ENCODE results near the gene FIBP. TPM values are rescaled to one million over a fixed set of nuclear protein-coding genes. Genes with fewer than 3 reads are reported as not detected.

Gene FIBP
- total and polyA plus RNA-seq, 2 of the 8 experiments (the other 6 are each of a cell fraction or from before 2014, with no cell fraction given): 74.3 to 173 TPM

DNA sequence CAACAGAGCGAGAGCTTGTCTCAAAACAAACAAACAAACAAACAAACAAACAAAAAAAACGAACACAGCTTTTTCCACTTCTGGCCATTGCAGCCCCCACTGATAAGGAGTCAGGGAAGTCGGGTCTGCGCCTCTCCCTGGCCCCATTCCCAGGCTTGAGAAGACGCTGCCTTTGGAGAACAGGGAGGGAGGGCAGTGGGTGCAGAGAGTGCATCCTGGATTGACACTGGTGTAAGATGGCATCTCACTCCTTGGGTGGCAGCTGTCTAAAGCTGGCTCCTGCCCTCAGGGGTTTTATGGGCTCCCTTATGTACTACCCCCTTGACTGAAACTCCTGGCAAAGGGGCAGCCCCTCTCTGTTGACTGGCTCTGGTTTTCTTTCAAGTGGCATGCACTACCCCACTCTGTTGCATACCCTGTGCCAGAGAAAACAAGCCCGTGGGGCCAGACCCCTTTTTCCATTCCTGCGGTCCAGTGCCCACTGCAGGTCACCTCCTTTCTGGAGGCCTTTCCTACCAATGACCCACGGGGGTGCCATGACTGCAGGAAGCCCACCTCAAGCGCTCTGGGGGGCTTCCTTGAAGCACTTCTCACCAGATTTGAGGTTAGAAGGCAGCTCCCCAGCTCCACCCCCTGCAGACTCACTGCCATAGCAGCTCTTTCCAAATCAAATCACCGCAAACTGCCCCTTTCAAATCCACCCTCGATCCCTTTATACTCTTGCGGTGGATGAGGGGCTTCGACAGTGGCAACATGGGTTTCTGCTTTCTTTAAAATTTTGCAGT lies 43.7 kb upstream of the FIBP start:
- Histone ChIP-seq H2AK5ac (ENCODE audit: low read depth, low read length) (0 out of 2 replicates have a peak overlapping the region, but pooled peaks have one; percentile 40), H3K27ac (ENCODE audit: low read depth, low read length) (no peak overlapping the region), H2AFZ (ENCODE audit: low read length) (no peak overlapping the region), H3K23ac (ENCODE audit: insufficient read length) (no peak overlapping the region), H2BK5ac (ENCODE audit: low read depth, low read length) (no peak overlapping the region), H3K4ac (replicated peaks; ENCODE audit: insufficient read length, low read depth, low read length) (no peak overlapping the region), H3K4me3 (ENCODE audit: extremely low read depth in 1 of 4, insufficient read depth in 2 of 4, low read depth in 3 of 4, low read length in 4 of 4) (no peak overlapping the region), H3K79me1 (ENCODE audit: low read depth, low read length) (no peaks in the 10 kb centered on the region), H2BK20ac (ENCODE audit: low read length) (no peak overlapping the region), H4K8ac (ENCODE audit: extremely low read depth, insufficient read depth, low read length) (peak overlapping the region; percentile 20; the same call in 1 of the 2 replicates), H2BK12ac (ENCODE audit: low read depth, low read length) (no peak overlapping the region), H3K79me2 (ENCODE audit: control insufficient read depth in 1 of 2, insufficient read depth in 2 of 2, low read length in 2 of 2) (no peaks in the 10 kb centered on the region), H3K9me3 (ENCODE audit: insufficient read depth in 2 of 2, low read depth in 1 of 2, low read length in 1 of 2) (no peaks in the 10 kb centered on the region), H3K27me3 (replicated peaks in 1 of 4; ENCODE audit: control insufficient read depth in 3 of 4, extremely low read depth in 1 of 4, insufficient read depth in 3 of 4, low read length in 3 of 4) (no peaks in the 10 kb centered on the region), H3K9ac (replicated peaks in 1 of 4; ENCODE audit: extremely low read depth in 1 of 4, low read depth in 3 of 4, low read length in 3 of 4) (no peak overlapping the region; a peak in 1 of 7 replicates), H3K36me3 (ENCODE audit: control insufficient read depth in 2 of 4, insufficient read depth in 4 of 4, low read length in 3 of 4) (no peaks in the 10 kb centered on the region), H3K14ac (ENCODE audit: insufficient read length) (no peak overlapping the region), H3K4me2 (ENCODE audit: insufficient read depth in 1 of 2, low read depth in 2 of 2, low read length in 2 of 2) (peak overlapping the region in 1 of 2 experiments; percentile 25; a peak in 1 of 4 replicates), H3K4me1 (replicated peaks in 1 of 4; ENCODE audit: control insufficient read depth in 3 of 4, insufficient read depth in 4 of 4, low read length in 3 of 4) (peaks cover 0 to 8% (median 5%) of the 10 kb centered on the region in 4 experiments; a peak in 5 of 7 replicates), H3K18ac (ENCODE audit: extremely low read depth, low read length) (no peak overlapping the region; the same call in 1 of the 2 replicates), H3K56ac (replicated peaks; ENCODE audit: insufficient read length, low read depth, low read length) (no peak overlapping the region), H4K20me1 (replicated peaks in 1 of 2; ENCODE audit: control insufficient read depth in 1 of 2, insufficient read depth in 2 of 2, low read length in 2 of 2) (no peaks in the 10 kb centered on the region), H4K5ac (ENCODE audit: insufficient read length, low read depth, low read length) (no peak overlapping the region), H2BK120ac (replicated peaks; ENCODE audit: low read depth, low read length) (no peak overlapping the region), H3K23me2 (ENCODE audit: low read depth, low read length) (no peaks in the 10 kb centered on the region), H2BK15ac (ENCODE audit: low read length) (no peak overlapping the region), H4K91ac (replicated peaks; ENCODE audit: insufficient read length, low read length) (peak overlapping the region; percentile 80)
- WGBS, 2 experiments (ENCODE audit: extremely low coverage in 1 of 2, insufficient coverage in 1 of 2, insufficient read length in 1 of 2, insufficient replicate concordance in 2 of 2, low coverage in 1 of 2, low lambda C conversion rate in 2 of 2, missing lambda C conversion rate in 1 of 2): 86% methylated on average over 13 of the region's 13 CpGs; no CpG with 5 or more reads in 1 of the 2 experiments
- ChIA-PET CTCF (ENCODE audit: partially characterized antibody) (interaction anchor here (0.5 to 2.9 kb wide), 26 partner anchors 9 to 190 kb away, joined by 3 to 19 read pairs (median 6); partner anchors contain the start of genes CCDC85B and FIBP), POLR2A (ENCODE audit: partially characterized antibody) (interaction anchor here (1.0 to 2.7 kb wide), 14 partner anchors 9 to 84 kb away, joined by 3 to 12 read pairs (median 5); partner anchors contain the start of genes C11orf68, CCDC85B, CFL1 and FIBP)
- no peak for TF ChIP-seq NRF1 (IDR thresholded peaks at IDR 0.05; ENCODE audit: low read depth, low read length)
- no peak for TF ChIP-seq TCF12 (IDR thresholded peaks at IDR 0.05; ENCODE audit: low read depth, low read length)
- no peak for TF ChIP-seq HDAC2 (IDR thresholded peaks at IDR 0.05; ENCODE audit: borderline replicate concordance in 1 of 2, low read depth in 2 of 2, low read length in 2 of 2)
- no peak for TF ChIP-seq RFX5 (IDR thresholded peaks at IDR 0.05; ENCODE audit: borderline replicate concordance, low read depth, low read length)
- no peak for TF ChIP-seq CHD1 (IDR thresholded peaks at IDR 0.05; ENCODE audit: low read depth, low read length)
- TF ChIP-seq CTCF (IDR thresholded peaks at IDR 0.05; ENCODE audit: control extremely low read depth in 1 of 3, insufficient read depth in 1 of 3, low read depth in 1 of 3, low read length in 3 of 3): peak in 1 of 3 experiments; percentile 28; a peak in 1 of 4 replicates
- no peak for TF ChIP-seq CBX8 (IDR thresholded peaks at IDR 0.05; ENCODE audit: borderline replicate concordance, low read depth, low read length)
- no peak for FAIRE-seq
- DNase-seq (ENCODE audit: low read depth in 1 of 2, low spot score in 2 of 2): no peak
